HG03439 (cell line): ENCODE results near the gene WRAP73.
"Not testable (repeated sequence)": the region's sequence is repeated elsewhere in the genome, so short reads cannot be mapped to it uniquely, and the experiment has no call there.

Experiments used
- ATAC-seq: cut with Tn5 transposase; IDR thresholded peaks from one replicate; pipeline ENCODE4 v1.9.1; 2021; ENCODE audit warnings: mild to moderate bottlenecking, moderate library complexity; ENCODE audit not compliant: unreplicated experiment

WRAP73 gene

GRCh38 chr1:3599286-3599811 lies 50.6 kb downstream of the WRAP73 start:
- no peak for ATAC-seq

GRCh38 chr1:3598522-3599285 lies 51.2 kb downstream of the WRAP73 start:
- ATAC-seq, result no peak

- no peak for ATAC-seq
Observed at GRCh38 chr1:3598051-3598491, 51.8 kb downstream of the WRAP73 start.

GRCh38 chr1:3597599-3597964 lies 52.3 kb downstream of the WRAP73 start:
- ATAC-seq, result no peak

GRCh38 chr1:3596663-3597598 lies 53.0 kb downstream of the WRAP73 start:
- ATAC-seq, result no peak

GRCh38 chr1:3595949-3596348 lies 54.0 kb downstream of the WRAP73 start:
- ATAC-seq, result no peak

- no peak for ATAC-seq
Observed at GRCh38 chr1:3594706-3595377, 55.1 kb downstream of the WRAP73 start.

GRCh38 chr1:3593745-3594144 lies 56.2 kb downstream of the WRAP73 start:
- no peak for ATAC-seq

- no peak for ATAC-seq
Observed at GRCh38 chr1:3593334-3593733, 56.6 kb downstream of the WRAP73 start.

GRCh38 chr1:3590951-3591865 lies 58.7 kb downstream of the WRAP73 start:
- ATAC-seq, result no peak

- ATAC-seq, result no peak
Observed at GRCh38 chr1:3590139-3590763, 59.7 kb downstream of the WRAP73 start.

- no peak for ATAC-seq
Observed at GRCh38 chr1:3588395-3588794, 61.5 kb downstream of the WRAP73 start.

GRCh38 chr1:3586986-3587759 lies 62.7 kb downstream of the WRAP73 start:
- ATAC-seq, result no peak

- ATAC-seq, result no peak
Observed at GRCh38 chr1:3585940-3586568, 63.8 kb downstream of the WRAP73 start.

- ATAC-seq, result not testable (repeated sequence)
Observed at GRCh38 chr1:3585353-3585868, 64.5 kb downstream of the WRAP73 start.

GRCh38 chr1:3584915-3585314 lies 65.0 kb downstream of the WRAP73 start:
- no peak for ATAC-seq

- not testable (repeated sequence) for ATAC-seq
Observed at GRCh38 chr1:3583751-3584150, 66.2 kb downstream of the WRAP73 start.
